Liver (tissue), 9 donors: Measurements from ENCODE around the gene MAP3K3. TPM values are rescaled to one million over a fixed set of nuclear protein-coding genes. Genes with fewer than 3 reads are reported as not detected.

Experiments used
- DNase-seq: peaks from one replicate; pipeline ENCODE4 v3.0.0-alpha.2; 2017; ENCODE audit warnings: low spot score
- H3K27ac ChIP-seq, 2 donors: one replicate each; pipeline ENCODE4 v1.7.0; 2013; ENCODE audit warnings: inconsistent platforms in 2 of 2, low read length in 2 of 2, control low read depth in 1 of 2, low read depth in 1 of 2, mild to moderate bottlenecking in 1 of 2
- H3K27me3 ChIP-seq, 4 donors: one replicate each; pipeline versions ENCODE4 v1.6.1 to v1.7.0; 2013; ENCODE audit warnings: low read length in 3 of 4, inconsistent platforms in 1 of 4, mild to moderate bottlenecking in 1 of 4, moderate library complexity in 1 of 4; ENCODE audit not compliant: control insufficient read depth in 4 of 4, insufficient read depth in 4 of 4
- H3K36me3 ChIP-seq, 4 donors: one replicate each; pipeline versions ENCODE4 v1.6.1 to v1.7.0; 2013; ENCODE audit warnings: low read length in 3 of 4, mild to moderate bottlenecking in 3 of 4, low read depth in 1 of 4, moderate library complexity in 1 of 4; ENCODE audit not compliant: control insufficient read depth in 4 of 4, insufficient read depth in 3 of 4
- H3K4me1 ChIP-seq, 4 donors: one replicate each; pipeline versions ENCODE4 v1.6.1 to v1.7.0; 2013; ENCODE audit warnings: low read length in 3 of 4, mild to moderate bottlenecking in 3 of 4, moderate library complexity in 1 of 4; ENCODE audit not compliant: control insufficient read depth in 4 of 4, insufficient read depth in 4 of 4
- H3K4me3 ChIP-seq, 3 donors: one replicate each; pipeline versions ENCODE4 v1.6.1 to v1.7.0; 2013; ENCODE audit warnings: low read length in 3 of 3, control low read depth in 1 of 3, low read depth in 1 of 3, mild to moderate bottlenecking in 1 of 3
- H3K9ac ChIP-seq, 2 donors: one replicate each; pipeline ENCODE4 v1.7.0; 2013; ENCODE audit warnings: low read length in 2 of 2, mild to moderate bottlenecking in 2 of 2, moderate library complexity in 2 of 2, control low read depth in 1 of 2, low read depth in 1 of 2
- H3K9me3 ChIP-seq, 4 donors: one replicate each; pipeline versions ENCODE4 v1.6.1 to v1.7.0; 2013; ENCODE audit warnings: low read length in 3 of 4; ENCODE audit not compliant: control insufficient read depth in 4 of 4
- ATF3 ChIP-seq: IDR thresholded peaks from 2 replicates; pipeline ENCODE4 v1.6.1; 2016; ENCODE audit warnings: antibody characterized with exemption
- CTCF ChIP-seq: fragments of 150-350 bp; IDR thresholded peaks from 2 replicates; pipeline ENCODE4 v1.5.1; 2017; ENCODE audit warnings: improper control_type of control experiment, low read depth, low read length; ENCODE audit not compliant: missing input control
- FOXA1 ChIP-seq: IDR thresholded peaks from 2 replicates; pipeline ENCODE4 v1.6.1; 2016; ENCODE audit warnings: antibody characterized with exemption
- FOXA2 ChIP-seq: IDR thresholded peaks from 2 replicates; pipeline ENCODE4 v1.6.1; 2016; ENCODE audit warnings: antibody characterized with exemption
- GABPA ChIP-seq, 2 donors: IDR thresholded peaks in 1 of 2; conservative IDR thresholded peaks in 1 of 2; 2 replicates each; pipeline ENCODE4 v1.6.1; 2016; ENCODE audit warnings: antibody characterized with exemption in 2 of 2, mild to moderate bottlenecking in 1 of 2, moderate library complexity in 1 of 2
- HNF4A ChIP-seq, 2 donors: conservative IDR thresholded peaks; 2 replicates each; pipeline ENCODE4 v1.6.1; 2016; ENCODE audit warnings: antibody characterized with exemption in 2 of 2, mild to moderate bottlenecking in 2 of 2
- HNF4G ChIP-seq: IDR thresholded peaks from 2 replicates; pipeline ENCODE4 v1.6.1; 2016; ENCODE audit warnings: antibody characterized with exemption
- JUND ChIP-seq, 2 donors: IDR thresholded peaks; 2 replicates each; pipeline ENCODE4 v1.6.1; 2016; ENCODE audit warnings: antibody characterized with exemption in 2 of 2
- MAX ChIP-seq: IDR thresholded peaks from 2 replicates; pipeline ENCODE4 v1.6.1; 2016; ENCODE audit warnings: antibody characterized with exemption
- RAD21 ChIP-seq, 2 donors: IDR thresholded peaks; 2 replicates each; pipeline ENCODE4 v1.6.1; 2016; ENCODE audit warnings: antibody characterized with exemption in 2 of 2, mild to moderate bottlenecking in 2 of 2
- REST ChIP-seq: IDR thresholded peaks from 2 replicates; pipeline ENCODE4 v1.6.1; 2016; ENCODE audit warnings: antibody characterized with exemption, mild to moderate bottlenecking
- RXRA ChIP-seq, 2 donors: IDR thresholded peaks; 2 replicates each; pipeline ENCODE4 v1.6.1; 2017 to 2018; ENCODE audit warnings: antibody characterized with exemption in 2 of 2, mild to moderate bottlenecking in 1 of 2
- SP1 ChIP-seq: IDR thresholded peaks from 2 replicates; pipeline ENCODE4 v1.6.1; 2018; ENCODE audit warnings: antibody characterized with exemption, mild to moderate bottlenecking
- TAF1 ChIP-seq: conservative IDR thresholded peaks from 2 replicates; pipeline ENCODE4 v1.6.1; 2016; ENCODE audit warnings: antibody characterized with exemption, mild to moderate bottlenecking
- YY1 ChIP-seq: IDR thresholded peaks from 2 replicates; pipeline ENCODE4 v1.6.1; 2016; ENCODE audit warnings: antibody characterized with exemption, mild to moderate bottlenecking
- ZBTB33 ChIP-seq: IDR thresholded peaks from 2 replicates; pipeline ENCODE4 v1.6.1; 2016; ENCODE audit warnings: antibody characterized with exemption
- WGBS: extraction: QIAGEN DNeasy Blood & Tissue Kit; methylation state at CpG from one replicate; pipeline ENCODE4 v1.1.7; 2013; 5-methylcytosine and 5-hydroxymethylcytosine counted together
- polyA plus RNA-seq, 2 donors: library from polyadenylated mRNA; stranded (reverse) in 1 of 2; unstranded in 1 of 2; fragments of 200-250 nt in 1 of 2; fragments of >200 nt in 1 of 2; fragmentation: Nextera tagmentation in 1 of 2; extraction: Ambion mirVana in 1 of 2; gene quantifications; one replicate each; pipeline versions ENCODE4 v1.2.1 to v1.2.3, GENCODE V29; 2013 to 2015
- total RNA-seq, 2 donors: library from RNA; depleted of rRNA; stranded (reverse); fragments of >200 nt; gene quantifications; one replicate each; pipeline ENCODE4 v1.2.3, GENCODE V29; 2014
- donor health status: healthy.
- donor health status: healthy.
- donor health status: healthy.
- donor health status: healthy.
- donor health status: healthy.

The MAP3K3 gene
- total and polyA plus RNA-seq, 4 donors = 3.9 to 28.7 (median 11.0) TPM

- DNase-seq = no peak
- H3K36me3 ChIP-seq = peaks cover 5 to 13% (median 8%) of the 10 kb centered on the region in 4 donors
These were observed 13.1 kb downstream of the MAP3K3 start for GRCh38 chr17:63635290-63635689.

More at GRCh38 chr17:63635290-63635689, 13.1 kb downstream of the MAP3K3 start:
- H3K4me1 ChIP-seq = peaks cover 0 to 9% (median 2%) of the 10 kb centered on the region in 4 donors
- no peak overlapping the region for H3K27ac ChIP-seq
- no peak for TF ChIP-seq REST
- TF ChIP-seq SP1 = no peak
- no peak for TF ChIP-seq HNF4A (conservative IDR thresholded peaks at IDR 0.05)
- no peak for TF ChIP-seq MAX
- TF ChIP-seq GABPA (IDR thresholded peaks at IDR 0.05 in 1 of 2, conservative IDR thresholded peaks at IDR 0.05 in 1 of 2) = no peak
- no peak for TF ChIP-seq FOXA1
- TF ChIP-seq ZBTB33 = no peak
- TF ChIP-seq HNF4G = no peak
- no peak for TF ChIP-seq YY1
- no peak for TF ChIP-seq JUND (IDR thresholded peaks at IDR 0.05)
- TF ChIP-seq RAD21 (IDR thresholded peaks at IDR 0.05) = no peak
- no peak for TF ChIP-seq CTCF
- no peak for TF ChIP-seq ATF3
- TF ChIP-seq TAF1 = no peak
- no peak for TF ChIP-seq RXRA (IDR thresholded peaks at IDR 0.05)
- no peak for TF ChIP-seq FOXA2
- WGBS = 86% methylated on average over 2 of the region's 2 CpGs
- H3K9ac ChIP-seq = no peak overlapping the region
- H3K4me3 ChIP-seq = no peak overlapping the region
- no peaks in the 10 kb centered on the region for H3K27me3 ChIP-seq
- no peaks in the 10 kb centered on the region for H3K9me3 ChIP-seq
